GM12878 (cell line): ENCODE results near the gene STK39. TPM values are rescaled to one million over a fixed set of nuclear protein-coding genes. Genes with fewer than 3 reads are reported as not detected.

Experiments used
- MEF2B ChIP-seq: fragments of 450-650 bp; IDR thresholded peaks from 2 replicates; pipeline ENCODE4 v1.6.1; 2018; ENCODE audit warnings: mild to moderate bottlenecking, moderate library complexity; ENCODE audit not compliant: partially characterized antibody, poor library complexity, severe bottlenecking
- MTA3 ChIP-seq: IDR thresholded peaks from 2 replicates; pipeline ENCODE4 v1.6.1; 2012; ENCODE audit warnings: low read length, inconsistent platforms, borderline replicate concordance
- NR2C2 ChIP-seq: IDR thresholded peaks from 2 replicates; pipeline ENCODE4 v1.6.1; 2011; ENCODE audit warnings: borderline replicate concordance, low read depth; ENCODE audit not compliant: control insufficient read depth, insufficient read length
- PAX5 ChIP-seq: IDR thresholded peaks from 2 replicates; pipeline ENCODE4 v1.6.1; 2011; ENCODE audit warnings: low read depth, low read length, borderline replicate concordance
- PRDM15 ChIP-seq: fragments of 450-650 bp; formaldehyde crosslinking; IDR thresholded peaks from 2 replicates; pipeline ENCODE4 v1.4.0; 2020; ENCODE audit warnings: mild to moderate bottlenecking, moderate library complexity
- RAD21 ChIP-seq: IDR thresholded peaks from 2 replicates; pipeline ENCODE4 v1.6.1; 2011; ENCODE audit warnings: mild to moderate bottlenecking, low read depth, low read length, moderate library complexity; ENCODE audit not compliant: insufficient read depth
- TARDBP ChIP-seq: IDR thresholded peaks from 2 replicates; pipeline ENCODE4 v1.6.1; 2016; ENCODE audit warnings: borderline replicate concordance
- YY1 ChIP-seq: IDR thresholded peaks from 2 replicates; pipeline ENCODE4 v1.6.1; 2011; ENCODE audit warnings: low read depth, mild to moderate bottlenecking, low read length
- ZSCAN29 ChIP-seq: fragments of 450-650 bp; IDR thresholded peaks from 2 replicates; pipeline ENCODE4 v1.6.1; 2017; ENCODE audit warnings: mild to moderate bottlenecking, moderate library complexity
- polyA plus RNA-seq, 11 experiments: library from polyadenylated mRNA; depleted of rRNA in 4 of 11; unstranded in 6 of 11; stranded (reverse) in 5 of 11; fragments of >200 nt; fragmentation: Nextera tagmentation in 4 of 11; fragmentation: Illumina TruSeq in 1 of 11; extraction: Ambion mirVana in 4 of 11; extraction: Trizol in 1 of 11; gene quantifications; 1 replicate in 1 of 11; 2 replicates in 10 of 11; pipeline versions ENCODE4 v1.2.1 to v1.2.3, GENCODE V29; 2011 to 2016; ENCODE audit warnings: inconsistent platforms in 2 of 11, missing spikeins in 2 of 11, low read depth in 1 of 11
- total RNA-seq, 4 experiments: library from RNA; depleted of rRNA in 3 of 4; stranded (reverse); fragments of >200 nt in 3 of 4; fragmentation: Illumina TruSeq in 1 of 4; extraction: Trizol in 1 of 4; gene quantifications; 2 replicates each; pipeline versions ENCODE4 v1.2.1 to v1.2.3, GENCODE V29; 2013 to 2021
- TF ChIP-seq, protein P1 (sequence below): IDR thresholded peaks from 2 replicates; pipeline ENCODE4 v1.6.1; 2012; ENCODE audit warnings: mild to moderate bottlenecking, low read depth, low read length

STK39 gene
- total and polyA plus RNA-seq, 10 of the 15 experiments (the other 5 are each of a cell fraction or from before 2014, with no cell fraction given) = 0.03 to 0.21 (median 0.07) TPM; not detected in 5

- TF ChIP-seq NR2C2 (no peak), MTA3 (no peak), PAX5 (no peak), TARDBP (no peak), PRDM15 (CRISPR knock-in tag) (no peak), RAD21 (no peak), MEF2B (no peak), ZSCAN29 (no peak), YY1 (no peak)
- TF ChIP-seq, protein P1, sequence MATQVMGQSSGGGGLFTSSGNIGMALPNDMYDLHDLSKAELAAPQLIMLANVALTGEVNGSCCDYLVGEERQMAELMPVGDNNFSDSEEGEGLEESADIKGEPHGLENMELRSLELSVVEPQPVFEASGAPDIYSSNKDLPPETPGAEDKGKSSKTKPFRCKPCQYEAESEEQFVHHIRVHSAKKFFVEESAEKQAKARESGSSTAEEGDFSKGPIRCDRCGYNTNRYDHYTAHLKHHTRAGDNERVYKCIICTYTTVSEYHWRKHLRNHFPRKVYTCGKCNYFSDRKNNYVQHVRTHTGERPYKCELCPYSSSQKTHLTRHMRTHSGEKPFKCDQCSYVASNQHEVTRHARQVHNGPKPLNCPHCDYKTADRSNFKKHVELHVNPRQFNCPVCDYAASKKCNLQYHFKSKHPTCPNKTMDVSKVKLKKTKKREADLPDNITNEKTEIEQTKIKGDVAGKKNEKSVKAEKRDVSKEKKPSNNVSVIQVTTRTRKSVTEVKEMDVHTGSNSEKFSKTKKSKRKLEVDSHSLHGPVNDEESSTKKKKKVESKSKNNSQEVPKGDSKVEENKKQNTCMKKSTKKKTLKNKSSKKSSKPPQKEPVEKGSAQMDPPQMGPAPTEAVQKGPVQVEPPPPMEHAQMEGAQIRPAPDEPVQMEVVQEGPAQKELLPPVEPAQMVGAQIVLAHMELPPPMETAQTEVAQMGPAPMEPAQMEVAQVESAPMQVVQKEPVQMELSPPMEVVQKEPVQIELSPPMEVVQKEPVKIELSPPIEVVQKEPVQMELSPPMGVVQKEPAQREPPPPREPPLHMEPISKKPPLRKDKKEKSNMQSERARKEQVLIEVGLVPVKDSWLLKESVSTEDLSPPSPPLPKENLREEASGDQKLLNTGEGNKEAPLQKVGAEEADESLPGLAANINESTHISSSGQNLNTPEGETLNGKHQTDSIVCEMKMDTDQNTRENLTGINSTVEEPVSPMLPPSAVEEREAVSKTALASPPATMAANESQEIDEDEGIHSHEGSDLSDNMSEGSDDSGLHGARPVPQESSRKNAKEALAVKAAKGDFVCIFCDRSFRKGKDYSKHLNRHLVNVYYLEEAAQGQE = no peak
These were observed 3.1 kb downstream of the STK39 start (continued) for GRCh38 chr2:168244318-168244717.
